ENCODE results near the gene ARHGAP4. TPM values are rescaled to one million over a fixed set of nuclear protein-coding genes. Genes with fewer than 3 reads are reported as not detected.

Gene ARHGAP4
- total and polyA plus RNA-seq, 2 of the 4 experiments (the other 2 are of a cell fraction), result 0.18 to 0.72 TPM

GRCh38 chrX:153861733-153862310 lies 64.2 kb downstream of the ARHGAP4 start:
- peaks cover 6% of the 10 kb centered on the region for H3K9me3 ChIP-seq (ENCODE audit: control insufficient read depth, insufficient read depth, low read length)
- no peak overlapping the region for H3K23ac ChIP-seq (ENCODE audit: low read depth, low read length)
- H3K18ac ChIP-seq (ENCODE audit: low read depth, low read length), result no peak overlapping the region
- CTCF ChIA-PET, result no interaction called here
- DNase-seq (no peak), ATAC-seq (ENCODE audit: low read depth) (no peak)
- no peak overlapping the region for H2BK15ac ChIP-seq (ENCODE audit: low read depth, low read length)
- no peak overlapping the region for H2AFZ ChIP-seq (replicated peaks; ENCODE audit: low read length, poor library complexity)
- H3K9ac ChIP-seq (ENCODE audit: low read depth, low read length), result no peak overlapping the region
- H3K27ac ChIP-seq (ENCODE audit: insufficient read depth, low read length), result no peak overlapping the region
- no TSS peak for BruUV-seq (replicated peaks)
- no peaks in the 10 kb centered on the region for H3K4me1 ChIP-seq (ENCODE audit: control insufficient read depth, insufficient read depth, low read length)
- no peak overlapping the region for H4K8ac ChIP-seq (ENCODE audit: low read depth in 2 of 2, low read length in 2 of 2)
- no peaks in the 10 kb centered on the region for H3K79me1 ChIP-seq (ENCODE audit: low read depth in 1 of 2, low read length in 2 of 2)
- no peak overlapping the region for H2AK5ac ChIP-seq (ENCODE audit: low read depth, low read length)
- no peak overlapping the region for H4K91ac ChIP-seq (ENCODE audit: insufficient read depth, low read depth, low read length)
- no peak overlapping the region for H3K4ac ChIP-seq (ENCODE audit: low read depth, low read length)
- POLR2A ChIA-PET (ENCODE audit: unreplicated experiment), result no interaction called here
- no peak overlapping the region for H2BK20ac ChIP-seq (ENCODE audit: low read depth, low read length)
- no peaks in the 10 kb centered on the region for H3K9me1 ChIP-seq (ENCODE audit: insufficient read depth, low read length)
- dilution Hi-C loops (cut with HindIII; ENCODE audit: low sequenced_read_pairs, unreplicated experiment) (no loop called here), intact Hi-C loops (cut with micrococcal nuclease) (no loop called here), in situ Hi-C loops (cut with MboI; ENCODE audit: low sequenced_read_pairs) (no loop called here)
- no peak overlapping the region for H4K5ac ChIP-seq (ENCODE audit: low read depth, low read length)
- no peak overlapping the region for H3K4me3 ChIP-seq (ENCODE audit: insufficient read depth, low read depth, low read length)
- H2BK5ac ChIP-seq (ENCODE audit: low read depth, low read length, poor library complexity, severe bottlenecking), result no peak overlapping the region
- H3K27me3 ChIP-seq (ENCODE audit: control insufficient read depth, insufficient read depth, low read length), result peaks cover 30% of the 10 kb centered on the region; the same call in 1 of the 2 replicates
- H2BK120ac ChIP-seq (ENCODE audit: low read depth, low read length), result no peak overlapping the region
- H3K4me2 ChIP-seq (ENCODE audit: low read depth, low read length), result no peak overlapping the region
- H3K14ac ChIP-seq (replicated peaks; ENCODE audit: low read depth, low read length), result no peak overlapping the region
- 51% methylated on average over 10 of the region's 21 CpGs; no CpG with 5 or more reads in 1 of the 2 experiments for WGBS, 2 experiments (ENCODE audit: extremely low coverage in 2 of 2, insufficient read length in 1 of 2)
- no peak overlapping the region for H3K56ac ChIP-seq (ENCODE audit: extremely low read depth, insufficient read depth, low read length)
- no peak for TF ChIP-seq NFE2L2 (IDR thresholded peaks at IDR 0.05; ENCODE audit: low read depth, low read length)
- no peak for TF ChIP-seq ELK1 (IDR thresholded peaks at IDR 0.05; ENCODE audit: borderline replicate concordance, low read depth, low read length)
- TF ChIP-seq MAFK (IDR thresholded peaks at IDR 0.05; ENCODE audit: low read depth, low read length), result no peak
- TF ChIP-seq, protein P1, sequence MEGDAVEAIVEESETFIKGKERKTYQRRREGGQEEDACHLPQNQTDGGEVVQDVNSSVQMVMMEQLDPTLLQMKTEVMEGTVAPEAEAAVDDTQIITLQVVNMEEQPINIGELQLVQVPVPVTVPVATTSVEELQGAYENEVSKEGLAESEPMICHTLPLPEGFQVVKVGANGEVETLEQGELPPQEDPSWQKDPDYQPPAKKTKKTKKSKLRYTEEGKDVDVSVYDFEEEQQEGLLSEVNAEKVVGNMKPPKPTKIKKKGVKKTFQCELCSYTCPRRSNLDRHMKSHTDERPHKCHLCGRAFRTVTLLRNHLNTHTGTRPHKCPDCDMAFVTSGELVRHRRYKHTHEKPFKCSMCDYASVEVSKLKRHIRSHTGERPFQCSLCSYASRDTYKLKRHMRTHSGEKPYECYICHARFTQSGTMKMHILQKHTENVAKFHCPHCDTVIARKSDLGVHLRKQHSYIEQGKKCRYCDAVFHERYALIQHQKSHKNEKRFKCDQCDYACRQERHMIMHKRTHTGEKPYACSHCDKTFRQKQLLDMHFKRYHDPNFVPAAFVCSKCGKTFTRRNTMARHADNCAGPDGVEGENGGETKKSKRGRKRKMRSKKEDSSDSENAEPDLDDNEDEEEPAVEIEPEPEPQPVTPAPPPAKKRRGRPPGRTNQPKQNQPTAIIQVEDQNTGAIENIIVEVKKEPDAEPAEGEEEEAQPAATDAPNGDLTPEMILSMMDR (conservative IDR thresholded peaks at IDR 0.05; ENCODE audit: low read depth, low read length), result no peak
- no peak for TF ChIP-seq RFX5 (IDR thresholded peaks at IDR 0.05; ENCODE audit: low read depth, low read length)
- no peak for TF ChIP-seq POLR2A (IDR thresholded peaks at IDR 0.05; ENCODE audit: low read depth, low read length)
- TF ChIP-seq, protein P2, sequence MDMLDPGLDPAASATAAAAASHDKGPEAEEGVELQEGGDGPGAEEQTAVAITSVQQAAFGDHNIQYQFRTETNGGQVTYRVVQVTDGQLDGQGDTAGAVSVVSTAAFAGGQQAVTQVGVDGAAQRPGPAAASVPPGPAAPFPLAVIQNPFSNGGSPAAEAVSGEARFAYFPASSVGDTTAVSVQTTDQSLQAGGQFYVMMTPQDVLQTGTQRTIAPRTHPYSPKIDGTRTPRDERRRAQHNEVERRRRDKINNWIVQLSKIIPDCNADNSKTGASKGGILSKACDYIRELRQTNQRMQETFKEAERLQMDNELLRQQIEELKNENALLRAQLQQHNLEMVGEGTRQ (IDR thresholded peaks at IDR 0.05; ENCODE audit: low read depth, low read length), result no peak
- TF ChIP-seq RCOR1 (IDR thresholded peaks at IDR 0.05; ENCODE audit: insufficient replicate concordance, low read length), result no peak
- no peak for TF ChIP-seq FOS (IDR thresholded peaks at IDR 0.05; ENCODE audit: low read depth, low read length)
- no peak for TF ChIP-seq CEBPB (IDR thresholded peaks at IDR 0.05; ENCODE audit: low read depth, low read length)
- TF ChIP-seq MAZ (IDR thresholded peaks at IDR 0.05; ENCODE audit: borderline replicate concordance, low read depth, low read length), result no peak
- no peak for TF ChIP-seq BHLHE40 (IDR thresholded peaks at IDR 0.05; ENCODE audit: low read depth, low read length)
- TF ChIP-seq MXI1 (IDR thresholded peaks at IDR 0.05; ENCODE audit: borderline replicate concordance, low read depth, low read length), result no peak
- TF ChIP-seq RAD21 (IDR thresholded peaks at IDR 0.05; ENCODE audit: low read length), result no peak
- no peak for TF ChIP-seq SMC3 (IDR thresholded peaks at IDR 0.05; ENCODE audit: low read depth, low read length)
- no peak for TF ChIP-seq CHD1 (IDR thresholded peaks at IDR 0.05; ENCODE audit: low read depth, low read length)
- no peak overlapping the region for H2AK9ac ChIP-seq (replicated peaks; ENCODE audit: low read depth, low read length, poor library complexity)
- no peaks in the 10 kb centered on the region for H4K20me1 ChIP-seq (ENCODE audit: insufficient read depth, low read length)
- H3K36me3 ChIP-seq (ENCODE audit: control insufficient read depth, insufficient read depth, low read length), result no peaks in the 10 kb centered on the region

Data from IMR-90 (cell line).